SK-N-SH (cell line): ENCODE results near the gene WBP2. TPM values are rescaled to one million over a fixed set of nuclear protein-coding genes. Genes with fewer than 3 reads are reported as not detected.

Experiments used
- CTCF ChIA-PET: fragments of 300-600, 350-600 bp; formaldehyde crosslinking; extraction: SDS; loops from one replicate; lab custom pipeline; 2021; lab: Yijun Ruan, JAX
- POLR2A ChIA-PET: fragments of 350-600 bp; sonication (Branson Sonifier 250); formaldehyde crosslinking; extraction: SDS; loops from one replicate; lab custom pipeline; 2020; ENCODE audit warnings: antibody characterized with exemption, inconsistent platforms; lab: Yijun Ruan, JAX
- DNase-seq: peaks from one replicate; pipeline ENCODE4 v3.0.0; 2012
- H2AFZ ChIP-seq: fragments of 200-600 bp; sonication (generic); 2 replicates; pipeline ENCODE4 v1.8.1; 2016; ENCODE audit warnings: antibody characterized with exemption, mild to moderate bottlenecking, low read depth
- H3F3A ChIP-seq: fragments of 200-600 bp; sonication (generic); replicated peaks from 2 replicates; pipeline ENCODE3; 2016; ENCODE audit warnings: antibody characterized with exemption, mild to moderate bottlenecking; ENCODE audit not compliant: insufficient read depth
- H3K27ac ChIP-seq, 2 experiments: fragments of 200-500 bp in 1 of 2; fragments of 200-600 bp in 1 of 2; sonication (Bioruptor generic) in 1 of 2; sonication (generic), shearing (Covaris generic) in 1 of 2; 2 replicates each; pipeline versions ENCODE4 v1.5.1 to v1.6.1; 2014 to 2016; ENCODE audit warnings: low read depth in 2 of 2, inconsistent platforms in 1 of 2, low read length in 1 of 2, mild to moderate bottlenecking in 1 of 2, mixed read lengths in 1 of 2
- H3K27me3 ChIP-seq: fragments of 200-600 bp; sonication (generic), shearing (Covaris generic); 2 replicates; pipeline ENCODE4 v1.6.1; 2016; ENCODE audit warnings: mixed run types; ENCODE audit not compliant: insufficient read depth
- H3K36me3 ChIP-seq, 2 experiments: fragments of 200-500 bp in 1 of 2; fragments of 200-600 bp in 1 of 2; sonication (Bioruptor generic) in 1 of 2; sonication (generic) in 1 of 2; replicated peaks in 1 of 2; 2 replicates each; pipeline versions ENCODE3 to v1.5.1; 2014 to 2016; ENCODE audit warnings: low read length in 1 of 2, mild to moderate bottlenecking in 1 of 2; ENCODE audit not compliant: insufficient read depth in 2 of 2, control insufficient read depth in 1 of 2
- H3K4me1 ChIP-seq, 2 experiments: fragments of 200-500 bp in 1 of 2; fragments of 200-600 bp in 1 of 2; sonication (Bioruptor generic) in 1 of 2; sonication (generic), shearing (Covaris generic) in 1 of 2; 2 replicates each; pipeline versions ENCODE4 v1.5.1 to v1.6.1; 2014 to 2016; ENCODE audit warnings: low read depth in 1 of 2, low read length in 1 of 2, mixed run types in 1 of 2; ENCODE audit not compliant: insufficient read depth in 2 of 2, control insufficient read depth in 1 of 2
- H3K4me2 ChIP-seq: fragments of 200-600 bp; sonication (generic), shearing (Covaris generic); 2 replicates; pipeline ENCODE4 v1.6.1; 2017; ENCODE audit warnings: mixed run types
- H3K4me3 ChIP-seq, 2 experiments: fragments of 200-500 bp in 1 of 2; fragments of 200-600 bp in 1 of 2; sonication (Bioruptor generic) in 1 of 2; sonication (generic), shearing (Covaris generic) in 1 of 2; 2 replicates each; pipeline versions ENCODE4 v1.5.1 to v1.8.1; 2014 to 2016; ENCODE audit warnings: low read depth in 2 of 2, inconsistent platforms in 1 of 2, low read length in 1 of 2, mild to moderate bottlenecking in 1 of 2, mixed read lengths in 1 of 2, moderate library complexity in 1 of 2
- H3K79me2 ChIP-seq: fragments of 200-600 bp; sonication (generic); 2 replicates; pipeline ENCODE4 v1.8.1; 2017; ENCODE audit warnings: mild to moderate bottlenecking; ENCODE audit not compliant: insufficient read depth
- H3K9ac ChIP-seq: fragments of 200-600 bp; sonication (generic); 2 replicates; pipeline ENCODE4 v1.6.1; 2017; ENCODE audit warnings: mixed run types
- H3K9me2 ChIP-seq: fragments of 200-600 bp; sonication (generic); 2 replicates; pipeline ENCODE4 v1.6.1; 2017; ENCODE audit warnings: mixed run types
- H3K9me3 ChIP-seq: fragments of 200-600 bp; sonication (generic); 2 replicates; pipeline ENCODE4 v1.6.1; 2017; ENCODE audit warnings: mixed run types, mild to moderate bottlenecking, moderate library complexity
- H4K20me1 ChIP-seq: fragments of 200-600 bp; sonication (generic); 2 replicates; pipeline ENCODE4 v1.6.1; 2017; ENCODE audit warnings: mild to moderate bottlenecking, mixed run types; ENCODE audit not compliant: insufficient read depth
- EZH2phosphoT487 ChIP-seq: fragments of 200-600 bp; sonication (generic); IDR thresholded peaks from 2 replicates; pipeline ENCODE4 v1.6.1; 2017; ENCODE audit warnings: low read depth, mixed run types, mild to moderate bottlenecking, antibody characterized with exemption, moderate library complexity, borderline replicate concordance
- GABPA ChIP-seq: IDR thresholded peaks from 2 replicates; pipeline ENCODE4 v1.4.0; 2012; ENCODE audit warnings: low read depth, mild to moderate bottlenecking
- IRF3 ChIP-seq: fragments of 150-350 bp; IDR thresholded peaks from 2 replicates; pipeline ENCODE4 v1.6.1; 2016; ENCODE audit warnings: mild to moderate bottlenecking, low read depth, low read length
- REST ChIP-seq: IDR thresholded peaks from 2 replicates; pipeline ENCODE4 v1.6.1; 2012; ENCODE audit warnings: mild to moderate bottlenecking, low read depth, low read length, moderate library complexity
- RFX5 ChIP-seq: IDR thresholded peaks from 2 replicates; pipeline ENCODE4 v1.6.1; 2012; ENCODE audit warnings: mild to moderate bottlenecking, improper control_type of control experiment, low read length
- SIN3A ChIP-seq: IDR thresholded peaks from 2 replicates; pipeline ENCODE4 v1.6.1; 2012; ENCODE audit warnings: low read depth, mild to moderate bottlenecking, low read length, moderate library complexity, borderline replicate concordance
- SMC3 ChIP-seq: IDR thresholded peaks from 2 replicates; pipeline ENCODE4 v1.6.1; 2012; ENCODE audit warnings: low read depth, low read length, improper control_type of control experiment
- TAF1 ChIP-seq: IDR thresholded peaks from 2 replicates; pipeline ENCODE4 v1.6.1; 2012; ENCODE audit warnings: low read depth, mild to moderate bottlenecking, low read length, moderate library complexity, borderline replicate concordance
- TCF12 ChIP-seq: IDR thresholded peaks from 2 replicates; pipeline ENCODE4 v1.4.0; 2012
- TEAD4 ChIP-seq: IDR thresholded peaks from 2 replicates; pipeline ENCODE4 v1.4.0; 2012; ENCODE audit warnings: mild to moderate bottlenecking, borderline replicate concordance; ENCODE audit not compliant: insufficient read depth
- ZBTB33 ChIP-seq: IDR thresholded peaks from 2 replicates; pipeline ENCODE4 v1.4.0; 2012; ENCODE audit warnings: low read depth, borderline replicate concordance
- WGBS: methylation state at CpG from one replicate; pipeline ENCODE4 v1.1.6; 2017; ENCODE audit warnings: low lambda C conversion rate; 5-methylcytosine and 5-hydroxymethylcytosine counted together
- polyA plus RNA-seq, 3 experiments: library from polyadenylated mRNA; depleted of rRNA; stranded (reverse); fragments of >200 nt; gene quantifications; 2 replicates each; pipeline ENCODE4 v1.2.3, GENCODE V29; 2012

WBP2 gene
- polyA plus RNA-seq, 1 of the 3 experiments (the other 2 are of a cell fraction) = 55.8 TPM

- Histone ChIP-seq H3K9me2 (no peaks in the 10 kb centered on the region), H3K4me3 (no peak overlapping the region), H3K36me3 (peaks cover 28 to 51% of the 10 kb centered on the region in 2 experiments), H3F3A (no peaks in the 10 kb centered on the region), H3K27me3 (no peaks in the 10 kb centered on the region), H2AFZ (no peak overlapping the region), H3K4me1 (peaks cover 4 to 34% of the 10 kb centered on the region in 2 experiments; a peak in 3 of 4 replicates), H4K20me1 (no peaks in the 10 kb centered on the region), H3K79me2 (peaks cover 7% of the 10 kb centered on the region), H3K9me3 (no peaks in the 10 kb centered on the region), H3K9ac (no peak overlapping the region), H3K27ac (no peak overlapping the region), H3K4me2 (no peak overlapping the region)
- TF ChIP-seq SMC3 = no peak
- TF ChIP-seq TAF1 = no peak
- TF ChIP-seq IRF3 = no peak
- no peak for TF ChIP-seq REST
- no peak for TF ChIP-seq SIN3A
- no peak for TF ChIP-seq RFX5
- no peak for TF ChIP-seq EZH2phosphoT487
- no peak for TF ChIP-seq GABPA
- no peak for TF ChIP-seq TCF12
- TF ChIP-seq TEAD4 = no peak
- no peak for TF ChIP-seq ZBTB33
- ChIA-PET POLR2A (interaction anchor here (0.7 to 4.8 kb wide), 4 partner anchors 9 to 69 kb away, joined by 3 to 38 read pairs (median 17); partner anchors contain the start of gene WBP2), CTCF (interaction anchor here (0.7 to 16.1 kb wide), 20 partner anchors 9 to 485 kb away, joined by 3 to 326 read pairs (median 5); partner anchors contain the start of genes TRIM47, TRIM65 and WBP2)
- no peak for DNase-seq
- WGBS = 93% methylated on average over 32 of the region's 34 CpGs
Observed at GRCh38 chr17:75846692-75847613, 8.2 kb downstream of the WBP2 start.
